Panc1 (cell line): ENCODE results near the gene VPS18.

ENCODE experiments used
- CTCF ChIP-seq: fragments of 450-650 bp; IDR thresholded peaks from 2 replicates; pipeline ENCODE4 v1.5.1; 2017; ENCODE audit warnings: mild to moderate bottlenecking
- POLR2AphosphoS5 ChIP-seq: IDR thresholded peaks from 2 replicates; pipeline ENCODE4 v1.6.1; 2012; ENCODE audit warnings: mild to moderate bottlenecking, low read depth, low read length, moderate library complexity
- REST ChIP-seq, 2 experiments: IDR thresholded peaks; 2 replicates each; pipeline ENCODE4 v1.6.1; 2011 to 2012; ENCODE audit warnings: low read depth in 2 of 2, control low read depth in 1 of 2, low read length in 1 of 2, mild to moderate bottlenecking in 1 of 2, moderate library complexity in 1 of 2; ENCODE audit not compliant: insufficient read depth in 1 of 2
- SIN3A ChIP-seq: IDR thresholded peaks from 2 replicates; pipeline ENCODE4 v1.6.1; 2012; ENCODE audit warnings: low read depth, mild to moderate bottlenecking, low read length, moderate library complexity, borderline replicate concordance; ENCODE audit not compliant: insufficient read depth

- TF ChIP-seq POLR2AphosphoS5, result no peak
- no peak for TF ChIP-seq CTCF
- TF ChIP-seq REST (IDR thresholded peaks at IDR 0.05; ENCODE audit: insufficient read depth in 1 of 2, low read depth in 2 of 2, low read length in 1 of 2), result no peak
- no peak for TF ChIP-seq SIN3A
Observed at GRCh38 chr15:40938536-40938870, 44.3 kb downstream of the VPS18 start.
